Suppressor macrophage treated with lipopolysaccharide for 1 hour (primary cell): Measurements from ENCODE around the gene TRIM27.
"Not testable (repeated sequence)": the region's sequence is repeated elsewhere in the genome, so short reads cannot be mapped to it uniquely, and the experiment has no call there.

Source experiments
- DNase-seq, 3 donors: peaks; one replicate each; pipeline ENCODE4 v3.0.0-alpha.2; 2020 to 2022

Gene TRIM27

GRCh38 chr6:28895131-28895812 is 28.5 kb downstream of the TRIM27 start:
- peak; percentile 93 to 99 (median 98) for DNase-seq

- DNase-seq = no peak
Measured at GRCh38 chr6:28893172-28893799, 30.5 kb downstream of the TRIM27 start.

- DNase-seq = no peak
Measured at GRCh38 chr6:28892525-28892924, 31.3 kb downstream of the TRIM27 start.

DNA sequence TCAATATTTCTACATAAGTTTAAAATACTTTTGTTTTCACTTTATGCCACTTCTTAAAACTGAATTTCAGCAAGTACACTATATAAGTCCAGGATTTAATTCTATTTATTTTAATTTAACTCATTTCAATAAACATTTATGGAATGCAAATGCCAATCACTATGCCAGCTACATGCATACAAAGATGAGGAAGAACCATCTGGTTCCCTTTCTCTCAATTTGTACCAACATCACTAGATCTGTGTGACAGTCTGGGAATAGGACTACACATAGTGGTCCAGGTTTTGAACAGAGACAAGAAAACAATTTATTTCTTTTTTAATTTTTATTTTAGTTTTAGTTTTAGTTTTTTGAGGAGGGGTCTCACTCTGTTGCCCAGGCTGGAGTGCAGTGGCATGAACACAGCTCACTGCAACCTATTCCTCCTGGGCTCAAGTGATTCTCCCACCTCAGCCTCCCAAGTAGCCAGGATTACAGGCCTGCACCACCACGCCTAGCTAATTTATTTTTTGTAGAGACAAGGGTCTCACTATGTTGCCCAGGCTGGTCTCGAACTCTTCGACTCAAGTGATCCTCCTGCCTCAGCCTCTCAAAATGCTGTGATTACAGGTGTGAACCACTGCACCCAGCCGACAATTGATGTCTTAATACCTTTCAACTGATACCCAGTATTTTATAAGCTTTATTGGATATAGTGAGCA is 35.8 kb downstream of the TRIM27 start:
- DNase-seq = no peak

GRCh38 chr6:28886079-28886439 is 37.7 kb downstream of the TRIM27 start:
- no peak for DNase-seq

DNA sequence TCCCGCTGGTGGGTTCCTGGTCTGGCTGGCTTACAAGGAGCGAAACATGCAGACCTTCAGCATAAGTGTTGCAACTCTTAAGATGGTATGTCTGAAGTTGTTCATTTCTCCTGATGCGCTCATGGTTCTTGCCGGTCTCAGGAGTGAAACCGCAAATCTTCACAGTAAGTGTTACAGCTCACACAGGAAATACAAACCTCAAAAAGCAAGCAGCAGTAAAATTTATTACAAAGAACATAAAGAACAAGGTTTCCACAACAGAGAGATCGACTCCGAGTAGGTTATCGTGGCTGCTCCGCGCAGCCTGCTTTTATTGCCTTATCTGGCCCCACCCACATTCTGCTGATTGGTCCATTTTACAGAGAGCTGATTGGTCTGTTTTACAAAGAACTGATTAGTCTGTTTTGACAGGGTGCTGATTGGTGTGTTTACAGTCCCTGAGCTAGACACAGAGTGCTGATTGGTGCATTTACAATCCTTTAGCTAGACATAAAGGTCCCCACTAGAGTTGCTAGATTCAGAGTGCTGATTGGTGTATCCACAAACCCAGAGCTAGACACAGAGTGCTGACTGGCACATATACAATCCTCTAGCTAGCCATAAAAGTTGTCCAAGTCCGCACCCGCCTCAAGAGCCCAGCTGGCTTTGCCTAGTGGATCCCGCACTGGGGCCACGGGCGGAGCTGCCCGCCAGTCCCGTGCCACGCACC is 39.2 kb downstream of the TRIM27 start:
- DNase-seq = peak; percentile 48 to 55 (median 48)

DNA sequence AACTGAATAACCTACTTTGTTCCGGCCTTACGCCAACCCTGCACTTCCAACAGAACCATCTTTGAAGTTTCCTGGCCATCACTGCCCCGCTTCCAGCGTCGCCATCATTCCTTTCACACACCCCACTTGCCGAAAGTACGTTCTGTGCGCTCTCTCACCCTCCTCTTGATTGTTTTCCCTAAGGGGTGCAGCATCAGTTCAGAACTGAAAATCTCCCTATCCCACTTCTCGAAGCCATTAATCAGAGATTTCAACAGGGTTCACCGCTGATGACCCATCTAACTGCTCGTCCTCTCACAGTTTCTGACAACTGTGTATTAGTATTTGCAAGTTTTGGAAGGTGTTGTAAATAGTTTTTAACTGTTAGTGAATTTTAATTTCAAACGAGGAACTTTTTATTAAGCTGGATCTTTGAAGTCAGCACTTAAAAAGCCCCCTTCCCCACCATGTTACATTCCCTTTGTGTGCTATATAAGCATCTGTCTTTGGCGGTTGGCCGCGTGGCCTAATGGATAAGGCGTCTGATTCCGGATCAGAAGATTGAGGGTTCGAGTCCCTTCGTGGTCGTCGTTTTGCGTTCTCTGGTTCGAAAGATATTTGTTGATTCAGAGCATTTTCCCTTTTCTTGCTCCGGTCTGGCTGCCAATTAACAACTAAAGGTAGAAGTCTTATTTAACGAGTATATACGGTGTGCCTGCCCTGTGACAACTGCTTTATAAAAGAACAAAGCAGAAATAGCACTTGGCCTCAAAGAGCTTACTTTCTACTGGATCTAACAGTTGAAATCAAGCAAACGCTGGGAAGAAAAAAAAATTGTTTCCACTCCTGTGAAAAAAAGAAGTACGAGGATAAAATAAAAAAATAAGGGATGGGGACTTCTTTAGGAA is 42.6 kb downstream of the TRIM27 start:
- peak; percentile 72 to 83 (median 76) for DNase-seq

DNA sequence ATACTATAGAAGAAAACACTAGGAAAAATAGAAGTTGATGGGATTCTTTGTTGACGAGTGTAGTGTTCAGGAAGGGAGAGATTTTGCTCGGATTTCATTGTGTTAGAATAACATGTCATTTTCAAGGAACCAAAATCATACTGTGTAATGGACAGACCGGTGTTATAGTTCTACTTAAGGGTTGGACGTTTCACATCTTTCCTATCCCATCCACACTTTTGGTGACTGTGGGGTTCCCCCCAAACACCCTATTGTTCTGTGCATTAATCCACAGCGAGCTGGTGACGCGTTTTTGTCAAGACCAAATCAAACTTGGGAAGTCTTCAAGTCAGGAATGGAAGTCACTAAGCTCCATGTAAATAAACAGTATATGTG is 43.3 kb downstream of the TRIM27 start:
- no peak for DNase-seq

GRCh38 chr6:28876710-28877109 is 47.1 kb downstream of the TRIM27 start:
- no peak for DNase-seq

GRCh38 chr6:28875191-28875747 is 48.5 kb downstream of the TRIM27 start:
- DNase-seq = no peak

GRCh38 chr6:28872157-28872817 is 51.5 kb downstream of the TRIM27 start:
- not testable (repeated sequence) for DNase-seq

DNA sequence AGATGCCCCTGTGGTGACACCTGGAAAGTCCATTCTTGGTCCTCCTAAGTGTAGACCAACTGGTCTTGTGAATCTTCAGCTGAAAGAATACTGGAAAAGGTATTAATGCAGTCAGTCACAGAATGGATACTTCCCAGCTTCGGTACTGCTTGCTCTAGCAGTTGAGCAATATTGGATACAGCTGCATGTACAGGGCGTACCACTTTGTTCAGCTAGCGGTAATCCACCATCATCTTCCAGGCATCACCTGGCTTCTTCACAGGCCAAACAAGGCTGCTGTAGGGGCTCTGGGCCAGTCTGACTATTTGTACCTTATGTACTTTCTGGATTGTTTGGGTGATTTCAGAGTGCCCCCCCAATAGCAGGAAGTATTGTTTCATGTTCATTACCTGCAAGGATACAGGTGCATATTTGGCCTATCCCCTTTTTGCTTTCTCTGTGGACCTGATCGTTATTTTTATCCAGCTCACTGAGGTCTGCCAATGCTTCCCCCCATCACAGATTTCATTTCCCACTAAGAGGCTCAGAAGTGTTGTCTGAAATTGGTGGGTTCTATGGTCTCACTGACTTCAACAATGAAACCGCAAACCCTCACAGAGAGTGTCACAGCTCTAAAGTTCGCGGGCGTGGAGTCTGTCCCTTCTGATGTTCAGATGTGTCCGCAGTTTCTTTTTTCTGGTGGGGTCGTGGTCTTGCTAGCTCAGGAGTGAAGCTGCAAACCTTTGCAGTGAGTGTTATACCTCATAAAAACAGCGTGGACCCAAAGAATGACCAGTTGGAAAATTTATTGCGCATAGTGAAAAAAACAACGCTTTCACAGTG is 52.2 kb downstream of the TRIM27 start:
- no peak for DNase-seq

GRCh38 chr6:28868873-28869272 is 54.9 kb downstream of the TRIM27 start:
- DNase-seq = no peak

DNA sequence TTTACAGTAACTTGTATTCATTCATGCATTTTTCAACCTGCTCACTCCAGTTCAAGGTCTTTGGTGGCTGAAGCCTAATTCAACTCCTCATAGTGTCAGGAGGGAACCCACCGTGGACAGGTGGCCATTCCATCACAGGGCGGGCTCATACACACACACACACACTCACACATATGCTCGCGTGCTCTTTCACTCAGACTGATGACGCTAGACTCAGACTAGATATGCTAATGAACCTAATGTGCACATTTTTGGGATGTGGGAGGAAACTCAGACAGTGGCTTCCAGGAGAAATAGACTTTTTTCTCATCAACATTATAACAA is 56.7 kb downstream of the TRIM27 start:
- peak; percentile 12 to 29 (median 12) for DNase-seq

- peak; percentile 44 to 68 (median 60) for DNase-seq
Measured at GRCh38 chr6:28866205-28867085, 57.3 kb downstream of the TRIM27 start.

GRCh38 chr6:28865401-28866204 is 58.2 kb downstream of the TRIM27 start:
- DNase-seq = peak; percentile 50 to 73 (median 62)

DNA sequence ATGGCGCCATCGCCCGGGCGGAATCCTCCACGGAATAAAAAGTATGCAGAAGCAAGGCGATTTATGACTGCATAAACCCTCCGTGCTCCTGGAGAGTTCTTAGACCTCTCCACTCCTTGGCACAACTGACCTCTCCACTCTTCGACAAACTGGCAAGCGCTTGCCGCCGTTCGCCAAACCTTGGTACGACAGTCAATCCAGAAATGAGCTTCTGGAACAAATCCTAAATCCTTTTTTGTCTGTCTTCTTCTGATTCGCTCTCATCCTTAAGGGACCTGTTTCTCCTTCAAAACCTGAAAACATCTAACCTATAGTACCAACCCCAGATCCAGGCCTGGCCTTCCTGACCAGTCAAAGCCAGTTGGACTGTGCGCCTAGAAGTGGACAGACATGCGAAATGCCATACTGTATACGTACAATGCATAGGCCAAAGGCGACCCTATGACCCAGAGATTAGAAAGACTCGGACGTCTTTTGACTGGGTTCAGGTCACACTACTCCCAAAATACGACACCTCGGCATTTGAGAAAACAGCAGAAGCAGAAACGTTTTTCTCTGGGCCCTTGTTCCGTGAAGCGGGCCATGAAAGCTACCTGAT is 59.4 kb downstream of the TRIM27 start:
- no peak for DNase-seq

GRCh38 chr6:28863604-28864325 is 60.0 kb downstream of the TRIM27 start:
- peak; percentile 77 to 89 (median 83) for DNase-seq
